Esophagus muscularis mucosa (tissue), 4 donors: ENCODE data around the gene EPPIN. TPM values are rescaled to one million over a fixed set of nuclear protein-coding genes. Genes with fewer than 3 reads are reported as not detected.

Experiments used
- DNase-seq: peaks from one replicate; pipeline ENCODE4 v3.0.0-alpha.2; 2017; ENCODE audit errors: extremely low spot score
- H3K27ac ChIP-seq, 4 donors: fragments of 200-600 bp; sonication (generic); replicated peaks in 1 of 4; 1 replicate in 3 of 4; 2 replicates in 1 of 4; pipeline ENCODE4 v1.5.1; 2016 to 2019; ENCODE audit warnings: mild to moderate bottlenecking in 1 of 4
- H3K27me3 ChIP-seq, 4 donors: fragments of 200-600 bp; sonication (generic); one replicate each; pipeline versions ENCODE4 v1.5.1 to v1.6.0; 2016 to 2019
- H3K36me3 ChIP-seq, 4 donors: fragments of 200-600 bp; sonication (generic); one replicate each; pipeline ENCODE4 v1.5.1; 2016 to 2019
- H3K4me1 ChIP-seq, 4 donors: fragments of 200-600 bp; sonication (generic); one replicate each; pipeline ENCODE4 v1.5.1; 2016 to 2019
- H3K4me3 ChIP-seq, 4 donors: fragments of 200-600 bp; sonication (generic); 1 replicate in 2 of 4; 2 replicates in 2 of 4; pipeline ENCODE4 v1.5.1; 2016 to 2019; ENCODE audit warnings: mild to moderate bottlenecking in 4 of 4, moderate library complexity in 1 of 4
- H3K9me3 ChIP-seq, 4 donors: fragments of 200-600 bp; sonication (generic); 1 replicate in 3 of 4; 2 replicates in 1 of 4; pipeline ENCODE4 v1.5.1; 2016 to 2019
- EP300 ChIP-seq: sonication (generic); formaldehyde crosslinking; IDR thresholded peaks from one replicate; pipeline ENCODE4 v1.6.1; 2017; ENCODE audit warnings: antibody characterized with exemption
- POLR2A ChIP-seq: fragments of 450-650 bp; IDR thresholded peaks from one replicate; pipeline ENCODE4 v1.6.1; 2017; ENCODE audit warnings: antibody characterized with exemption, moderate library complexity, mild to moderate bottlenecking, low read depth
- POLR2AphosphoS5 ChIP-seq, 2 donors: sonication (generic); formaldehyde crosslinking; IDR thresholded peaks; one replicate each; pipeline ENCODE4 v1.6.1; 2017; ENCODE audit warnings: antibody characterized with exemption in 2 of 2
- WGBS: methylation state at CpG from one replicate; pipeline ENCODE4 v1.1.5; 2018; 5-methylcytosine and 5-hydroxymethylcytosine counted together
- intact Hi-C: fragments of 100-400 bp; cut with DNase I; formaldehyde crosslinking; loops from one replicate; pipeline ENCODE4 v1.15.1; 2023
- small RNA-seq, 3 donors: library from RNA; depleted of rRNA; stranded (forward); fragments of <200 nt; gene quantifications; one replicate each; pipeline ENCODE3, GENCODE V24; 2016
- total RNA-seq, 4 donors: library from RNA; depleted of rRNA; stranded (reverse); fragments of >200 nt; gene quantifications; one replicate each; pipeline versions ENCODE4 v1.1.0 to v1.2.1, GENCODE V29; 2016
- TF ChIP-seq, protein P1 (sequence below), 3 experiments: fragments of 200-600 bp in 2 of 3; fragments of 450-650 bp in 1 of 3; sonication (generic) in 2 of 3; IDR thresholded peaks; one replicate each; pipeline ENCODE4 v1.5.1; 2017 to 2019; ENCODE audit warnings: antibody characterized with exemption in 3 of 3, mild to moderate bottlenecking in 2 of 3, moderate library complexity in 1 of 3

EPPIN gene
- total RNA-seq, 4 donors from 2014 or later = not detected

DNA sequence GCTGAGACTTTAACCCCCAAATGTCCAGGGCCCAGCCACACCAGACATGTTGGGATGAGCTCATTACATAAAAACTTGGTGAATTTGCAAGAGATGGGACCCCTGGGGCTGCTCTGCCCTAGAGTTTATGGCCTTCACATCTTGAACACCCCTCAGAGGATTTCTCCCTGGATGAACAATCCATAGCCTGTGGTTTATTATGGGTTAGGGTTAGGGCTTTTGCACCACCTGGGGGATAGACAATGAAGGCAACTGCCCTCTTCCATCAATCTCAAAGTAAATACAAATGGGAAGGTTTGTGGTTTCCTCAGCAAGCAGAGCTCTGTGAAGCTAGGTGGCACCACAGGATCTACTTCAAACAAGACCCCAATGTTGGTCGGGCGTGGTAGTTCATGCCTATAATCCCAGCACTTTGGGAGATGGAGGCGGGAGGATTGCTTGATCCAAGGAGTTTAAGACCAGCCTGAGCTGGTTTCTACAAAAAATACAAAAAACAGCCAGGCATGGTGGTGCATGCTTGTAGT lies 49.2 kb downstream of the EPPIN start:
- Histone ChIP-seq H3K4me1 (no peaks in the 10 kb centered on the region), H3K27ac (no peak overlapping the region), H3K27me3 (peaks cover 0 to 33% (median 0%) of the 10 kb centered on the region in 4 donors), H3K4me3 (no peak overlapping the region), H3K36me3 (no peaks in the 10 kb centered on the region), H3K9me3 (no peaks in the 10 kb centered on the region)
- TF ChIP-seq, protein P1, sequence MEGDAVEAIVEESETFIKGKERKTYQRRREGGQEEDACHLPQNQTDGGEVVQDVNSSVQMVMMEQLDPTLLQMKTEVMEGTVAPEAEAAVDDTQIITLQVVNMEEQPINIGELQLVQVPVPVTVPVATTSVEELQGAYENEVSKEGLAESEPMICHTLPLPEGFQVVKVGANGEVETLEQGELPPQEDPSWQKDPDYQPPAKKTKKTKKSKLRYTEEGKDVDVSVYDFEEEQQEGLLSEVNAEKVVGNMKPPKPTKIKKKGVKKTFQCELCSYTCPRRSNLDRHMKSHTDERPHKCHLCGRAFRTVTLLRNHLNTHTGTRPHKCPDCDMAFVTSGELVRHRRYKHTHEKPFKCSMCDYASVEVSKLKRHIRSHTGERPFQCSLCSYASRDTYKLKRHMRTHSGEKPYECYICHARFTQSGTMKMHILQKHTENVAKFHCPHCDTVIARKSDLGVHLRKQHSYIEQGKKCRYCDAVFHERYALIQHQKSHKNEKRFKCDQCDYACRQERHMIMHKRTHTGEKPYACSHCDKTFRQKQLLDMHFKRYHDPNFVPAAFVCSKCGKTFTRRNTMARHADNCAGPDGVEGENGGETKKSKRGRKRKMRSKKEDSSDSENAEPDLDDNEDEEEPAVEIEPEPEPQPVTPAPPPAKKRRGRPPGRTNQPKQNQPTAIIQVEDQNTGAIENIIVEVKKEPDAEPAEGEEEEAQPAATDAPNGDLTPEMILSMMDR (IDR thresholded peaks at IDR 0.05) = no peak
- TF ChIP-seq EP300 (no peak), POLR2A (no peak), POLR2AphosphoS5 (IDR thresholded peaks at IDR 0.05) (no peak)
- 82% methylated on average over 3 of the region's 3 CpGs for WGBS
- DNase-seq = no peak
- intact Hi-C loops = no loop called here

DNA sequence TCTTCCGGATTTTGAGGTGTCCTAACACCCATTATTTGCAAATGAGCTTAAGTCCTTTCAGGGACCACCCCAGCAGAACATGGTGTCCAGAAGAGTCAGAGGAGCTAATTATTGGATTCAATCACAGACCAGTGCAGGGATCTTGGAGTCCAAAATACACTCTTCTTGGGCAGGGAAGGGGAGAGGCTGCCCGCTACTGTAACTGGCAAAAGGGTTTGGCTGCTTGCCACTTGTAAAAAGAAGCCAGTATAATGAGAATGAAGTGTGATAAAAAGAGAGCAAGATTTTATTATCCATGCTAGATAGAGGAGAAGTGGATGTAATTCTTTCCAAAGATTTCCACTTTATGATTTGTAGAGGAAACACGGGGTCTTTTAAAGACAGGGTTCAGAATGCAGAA lies 51.0 kb downstream of the EPPIN start:
- peaks cover 0 to 29% (median 0%) of the 10 kb centered on the region in 4 donors for H3K27me3 ChIP-seq
- 84% methylated on average over 3 of the region's 3 CpGs for WGBS
- TF ChIP-seq POLR2AphosphoS5 (IDR thresholded peaks at IDR 0.05) (no peak), EP300 (no peak), POLR2A (no peak)
- TF ChIP-seq, protein P1 (IDR thresholded peaks at IDR 0.05) = no peak
- no peak for DNase-seq
- no peak overlapping the region for H3K27ac ChIP-seq
- no peaks in the 10 kb centered on the region for H3K36me3 ChIP-seq
- H3K4me3 ChIP-seq = no peak overlapping the region
- no peaks in the 10 kb centered on the region for H3K9me3 ChIP-seq
- intact Hi-C loops = no loop called here
- H3K4me1 ChIP-seq = no peaks in the 10 kb centered on the region

DNA sequence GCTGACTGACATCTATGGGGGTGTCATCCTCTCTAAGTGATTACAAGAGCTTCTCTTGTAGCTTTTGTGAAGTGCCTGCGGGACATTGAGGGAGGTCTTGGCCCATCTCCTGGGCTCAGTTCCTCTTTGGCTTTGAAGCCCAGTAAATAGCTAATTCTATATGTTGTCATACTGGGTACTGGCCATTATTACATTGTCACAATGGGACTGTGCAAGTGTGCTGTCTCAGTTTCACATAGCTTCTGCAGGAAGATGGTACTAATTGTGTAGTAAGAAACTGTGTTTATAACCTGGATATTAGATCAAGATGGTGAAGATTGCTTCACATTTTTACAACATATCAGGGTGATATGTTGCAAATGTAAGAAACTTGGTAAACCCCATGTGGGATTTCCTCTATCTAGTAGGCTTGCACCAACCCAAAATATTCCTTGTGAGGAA lies 51.7 kb downstream of the EPPIN start:
- H3K9me3 ChIP-seq = no peaks in the 10 kb centered on the region
- peaks cover 0 to 29% (median 0%) of the 10 kb centered on the region in 4 donors for H3K27me3 ChIP-seq
- H3K27ac ChIP-seq = no peak overlapping the region
- H3K4me3 ChIP-seq = no peak overlapping the region
- intact Hi-C loops = no loop called here
- TF ChIP-seq, protein P1 (IDR thresholded peaks at IDR 0.05) = no peak
- no peak for TF ChIP-seq EP300
- no peak for TF ChIP-seq POLR2A
- no peak for TF ChIP-seq POLR2AphosphoS5 (IDR thresholded peaks at IDR 0.05)
- no peaks in the 10 kb centered on the region for H3K36me3 ChIP-seq
- 62% methylated on average over 1 of the region's 1 CpG for WGBS
- no peak for DNase-seq
- H3K4me1 ChIP-seq = no peaks in the 10 kb centered on the region

Small RNAs within 50 kb of the gene (small RNA-seq; reads per million reads assigned to genes)
- gene AL031663.1 (0 reads per million in 3 donors), gene HSPD1P21 (0 reads per million in 3 donors), gene RNA5SP485 (0 reads per million in 3 donors)

Other genes with a start within 250 kb of the EPPIN start
- not detected for gene RBPJL, start 240.6 kb downstream of the EPPIN start, total RNA-seq
- gene MATN4, start 239.1 kb downstream of the EPPIN start, total RNA-seq = under 1 TPM in 2 of 4 donors, not detected in 2; 0.17 to 0.33 TPM
- 100 to 1,000 TPM in 1 of 4 donors, 10 to 100 TPM in 3; 61.9 to 177 (median 72.2) TPM for gene SDC4, start 199.0 kb downstream of the EPPIN start, total RNA-seq
- gene SYS1, start 184.2 kb downstream of the EPPIN start, total RNA-seq = 10 to 100 TPM; 28.2 to 48.4 (median 42.5) TPM
- 1 to 10 TPM in 2 of 4 donors, under 1 TPM in 1, not detected in 1; 0.17 to 2.1 (median 1.1) TPM for gene TP53TG5, start 169.1 kb downstream of the EPPIN start, total RNA-seq
- gene DBNDD2, start 139.1 kb downstream of the EPPIN start, total RNA-seq = 100 to 1,000 TPM in 2 of 4 donors, 10 to 100 TPM in 2; 63.0 to 130 (median 109) TPM
- gene PIGT, start 131.3 kb downstream of the EPPIN start, total RNA-seq = 10 to 100 TPM; 64.4 to 90.9 (median 80.4) TPM
- 1 to 10 TPM in 2 of 4 donors, not detected in 2; 2.1 to 2.6 TPM for gene WFDC2, start 77.6 kb downstream of the EPPIN start, total RNA-seq
- not detected for gene SPINT3, start 31.8 kb downstream of the EPPIN start, total RNA-seq
- not detected for gene WFDC6, start 7.9 kb downstream of the EPPIN start, total RNA-seq
- not detected for gene WFDC8, start 31.9 kb upstream of the EPPIN start, total RNA-seq
- not detected for gene WFDC10A, start 82.3 kb upstream of the EPPIN start, total RNA-seq
- gene WFDC9, start 83.9 kb upstream of the EPPIN start, total RNA-seq = not detected
- gene WFDC11, start 122.8 kb upstream of the EPPIN start, total RNA-seq = not detected
- gene WFDC13, start 154.6 kb upstream of the EPPIN start, total RNA-seq = not detected
- under 1 TPM in 1 of 4 donors, not detected in 3; 0.69 TPM for gene WFDC10B, start 157.6 kb upstream of the EPPIN start, total RNA-seq
- not detected for gene SPINT4, start 174.9 kb upstream of the EPPIN start, total RNA-seq
- gene WFDC3, start 244.5 kb upstream of the EPPIN start, total RNA-seq = 1 to 10 TPM in 2 of 4 donors, under 1 TPM in 1, not detected in 1; 0.80 to 3.3 (median 3.2) TPM
- gene DNTTIP1, start 244.6 kb upstream of the EPPIN start, total RNA-seq = 10 to 100 TPM; 28.2 to 35.9 (median 30.6) TPM